NCI-H1436 (cell line): Measurements from ENCODE around the gene PTPRS.
"Not testable (repeated sequence)": the region's sequence is repeated elsewhere in the genome, so short reads cannot be mapped to it uniquely, and the experiment has no call there.

ENCODE experiments used
- DNase-seq: peaks from one replicate; lab custom pipeline; 2025; lab: John Stamatoyannopoulos, UW

Gene PTPRS

GRCh38 chr19:5333581-5334365, 6.8 kb downstream of the PTPRS start:
- no peak for DNase-seq

- no peak for DNase-seq
Observed at GRCh38 chr19:5332501-5332900, 8.1 kb downstream of the PTPRS start.

GRCh38 chr19:5331790-5332189, 8.8 kb downstream of the PTPRS start:
- DNase-seq: no peak

GRCh38 chr19:5330307-5330720, 10.3 kb downstream of the PTPRS start:
- DNase-seq: no peak

- DNase-seq: no peak
Observed at GRCh38 chr19:5329141-5329540, 11.5 kb downstream of the PTPRS start.

GRCh38 chr19:5328407-5328806, 12.2 kb downstream of the PTPRS start:
- DNase-seq: not testable (repeated sequence)

- no peak for DNase-seq
Observed at GRCh38 chr19:5326986-5327623, 13.5 kb downstream of the PTPRS start.

- no peak for DNase-seq
Observed at GRCh38 chr19:5326545-5326944, 14.1 kb downstream of the PTPRS start.

- DNase-seq: no peak
Observed at GRCh38 chr19:5324947-5325346, 15.7 kb downstream of the PTPRS start.

- DNase-seq: no peak
Observed at GRCh38 chr19:5323475-5323811, 17.2 kb downstream of the PTPRS start.

GRCh38 chr19:5321851-5322681, 18.5 kb downstream of the PTPRS start:
- no peak for DNase-seq

GRCh38 chr19:5321066-5321642, 19.5 kb downstream of the PTPRS start:
- no peak for DNase-seq

GRCh38 chr19:5319516-5319915, 21.1 kb downstream of the PTPRS start:
- DNase-seq: no peak

GRCh38 chr19:5318306-5318705, 22.3 kb downstream of the PTPRS start:
- DNase-seq: no peak

- no peak for DNase-seq
Observed at GRCh38 chr19:5317321-5317720, 23.3 kb downstream of the PTPRS start.

GRCh38 chr19:5316138-5316537, 24.5 kb downstream of the PTPRS start:
- DNase-seq: no peak

GRCh38 chr19:5314907-5315298, 25.7 kb downstream of the PTPRS start:
- DNase-seq: no peak

GRCh38 chr19:5314012-5314906, 26.4 kb downstream of the PTPRS start:
- no peak for DNase-seq

GRCh38 chr19:5313307-5313706, 27.3 kb downstream of the PTPRS start:
- peak; percentile 64 for DNase-seq

GRCh38 chr19:5312058-5312457, 28.6 kb downstream of the PTPRS start:
- no peak for DNase-seq

- no peak for DNase-seq
Observed at GRCh38 chr19:5309438-5310204, 31.0 kb downstream of the PTPRS start.
